AG08395 (cell line): ENCODE measurements around the gene FLT4.
"Not testable (repeated sequence)": the region's sequence is repeated elsewhere in the genome, so short reads cannot be mapped to it uniquely, and the experiment has no call there.

Source experiments
- DNase-seq: peaks from one replicate; pipeline ENCODE4 v3.0.0; 2012; ENCODE audit warnings: mixed read lengths, low spot score

FLT4 gene

DNA sequence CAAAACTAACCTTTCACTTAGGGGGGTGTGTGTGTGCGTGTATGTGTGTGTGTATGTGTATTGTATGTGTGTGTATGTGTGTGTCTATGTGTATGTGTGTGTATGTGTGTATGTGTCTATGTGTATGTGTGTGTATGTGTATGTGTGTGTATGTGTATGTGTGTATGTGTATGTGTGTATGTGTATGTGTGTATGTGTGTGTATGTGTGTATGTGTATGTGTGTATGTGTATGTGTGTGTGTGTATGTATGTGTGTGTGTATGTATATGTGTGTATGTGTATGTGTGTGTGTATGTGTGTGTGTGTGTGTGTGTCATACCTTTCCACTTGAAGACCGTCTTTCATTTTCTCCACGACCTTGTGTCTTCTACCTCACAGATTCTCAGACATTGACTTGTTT, 20.8 kb upstream of the FLT4 start:
- no peak for DNase-seq

DNA sequence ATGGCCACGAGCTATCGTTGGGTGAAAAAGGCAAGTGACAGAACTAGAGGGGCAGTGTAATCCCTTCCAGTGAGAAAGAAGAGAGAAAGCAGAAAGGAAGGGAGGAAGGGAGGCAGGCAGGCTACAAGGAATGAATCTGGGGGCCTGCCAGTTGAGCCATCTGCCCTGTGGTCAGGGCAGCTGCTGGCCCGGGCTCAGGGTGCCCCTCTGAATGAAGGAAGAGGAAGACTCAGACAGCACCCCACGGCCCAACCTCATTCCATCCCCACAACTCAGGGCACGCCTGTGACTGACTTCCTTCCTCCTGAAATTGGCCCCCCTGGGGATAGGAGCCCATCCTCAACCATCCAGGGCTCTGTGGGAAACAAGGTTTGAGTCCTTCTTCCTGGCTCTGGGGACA, 20.3 kb upstream of the FLT4 start:
- DNase-seq = no peak

DNA sequence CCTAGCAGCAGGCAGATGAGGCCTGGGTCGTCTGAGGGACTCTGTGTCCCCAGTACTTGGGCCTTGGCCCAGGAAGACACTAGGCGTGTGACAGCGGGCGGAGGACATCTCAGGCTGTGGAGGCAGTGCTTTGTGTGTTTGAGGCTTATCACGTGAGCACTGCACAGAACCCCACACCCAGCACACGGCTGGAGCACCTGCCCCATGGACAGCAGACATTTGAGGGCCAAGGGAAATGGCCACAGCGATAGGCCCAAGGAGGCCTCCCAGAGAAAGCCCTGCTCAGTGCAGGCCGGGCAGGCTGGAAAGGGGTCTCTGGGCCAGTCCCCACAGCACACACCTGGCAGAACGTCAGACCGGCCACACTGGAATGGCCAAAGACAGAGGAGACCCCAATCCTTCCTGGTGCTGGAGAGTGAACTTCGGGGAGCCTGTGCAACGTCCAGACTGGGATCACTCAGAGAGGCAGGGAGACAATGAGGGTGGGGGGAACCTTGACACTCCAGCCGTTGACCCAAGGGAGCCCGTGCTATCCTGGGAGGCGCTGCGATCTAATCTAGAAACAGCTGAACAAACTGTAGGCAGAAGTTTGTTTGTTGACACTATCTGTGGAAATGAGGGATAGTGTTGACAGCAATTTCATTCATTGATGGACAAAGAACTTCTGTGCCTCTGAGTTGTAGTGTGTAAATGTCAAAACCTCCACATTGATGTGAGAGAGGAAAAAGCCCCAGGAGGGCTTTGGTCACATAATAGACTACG, 19.6 kb upstream of the FLT4 start:
- DNase-seq = no peak

DNA sequence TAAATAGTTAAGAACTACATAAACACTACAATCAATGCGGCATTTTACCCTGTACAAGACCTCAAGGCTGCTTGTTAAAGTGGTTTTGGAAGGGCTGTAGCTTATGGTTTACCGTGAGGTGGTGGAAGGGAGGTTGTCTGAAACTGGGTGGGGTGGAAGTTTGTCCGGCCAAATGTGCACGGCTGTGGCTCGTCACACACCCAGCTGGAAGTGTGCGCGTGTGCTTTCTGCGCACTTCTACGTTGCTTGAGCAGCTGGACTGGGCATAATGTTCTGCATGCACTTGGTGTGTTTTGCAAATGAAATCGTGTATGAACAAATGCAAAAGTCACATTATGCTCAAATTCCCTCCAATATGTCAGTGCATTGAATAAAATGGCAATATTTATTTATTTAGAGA, 17.4 kb upstream of the FLT4 start:
- no peak for DNase-seq

DNA sequence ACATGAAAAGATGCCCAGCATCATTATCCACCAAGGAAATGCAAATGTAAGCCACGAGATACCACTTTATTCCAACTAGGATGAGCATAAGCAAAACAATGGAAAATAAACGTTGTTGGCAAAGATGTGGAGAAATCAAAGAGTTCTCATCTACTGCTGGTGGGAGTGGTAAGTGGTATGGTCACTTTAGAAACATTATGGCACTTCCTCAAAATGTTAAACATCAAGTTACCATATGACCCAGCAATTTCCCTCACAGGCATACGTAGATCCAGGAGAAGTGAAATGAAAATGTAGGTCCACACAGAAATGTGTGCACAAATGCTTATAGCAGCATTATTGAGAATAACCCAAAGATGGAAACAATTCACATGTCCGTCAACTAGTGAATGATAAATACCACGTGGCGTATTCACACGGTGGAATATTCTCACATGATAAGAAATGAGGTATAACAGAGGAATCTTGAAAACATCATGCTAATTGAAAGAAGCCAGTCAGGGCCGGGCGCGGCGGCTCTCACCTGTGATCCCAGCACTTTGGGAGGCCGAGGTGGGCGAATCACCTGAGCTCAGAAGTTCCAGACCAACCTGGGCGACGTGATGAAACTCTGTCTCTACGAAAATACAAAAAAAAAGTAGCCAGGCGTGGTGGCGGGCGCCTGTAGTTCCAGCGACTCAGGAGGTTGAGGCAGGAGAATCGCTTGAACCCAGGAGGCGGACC, 16.4 kb upstream of the FLT4 start:
- DNase-seq = no peak

DNA sequence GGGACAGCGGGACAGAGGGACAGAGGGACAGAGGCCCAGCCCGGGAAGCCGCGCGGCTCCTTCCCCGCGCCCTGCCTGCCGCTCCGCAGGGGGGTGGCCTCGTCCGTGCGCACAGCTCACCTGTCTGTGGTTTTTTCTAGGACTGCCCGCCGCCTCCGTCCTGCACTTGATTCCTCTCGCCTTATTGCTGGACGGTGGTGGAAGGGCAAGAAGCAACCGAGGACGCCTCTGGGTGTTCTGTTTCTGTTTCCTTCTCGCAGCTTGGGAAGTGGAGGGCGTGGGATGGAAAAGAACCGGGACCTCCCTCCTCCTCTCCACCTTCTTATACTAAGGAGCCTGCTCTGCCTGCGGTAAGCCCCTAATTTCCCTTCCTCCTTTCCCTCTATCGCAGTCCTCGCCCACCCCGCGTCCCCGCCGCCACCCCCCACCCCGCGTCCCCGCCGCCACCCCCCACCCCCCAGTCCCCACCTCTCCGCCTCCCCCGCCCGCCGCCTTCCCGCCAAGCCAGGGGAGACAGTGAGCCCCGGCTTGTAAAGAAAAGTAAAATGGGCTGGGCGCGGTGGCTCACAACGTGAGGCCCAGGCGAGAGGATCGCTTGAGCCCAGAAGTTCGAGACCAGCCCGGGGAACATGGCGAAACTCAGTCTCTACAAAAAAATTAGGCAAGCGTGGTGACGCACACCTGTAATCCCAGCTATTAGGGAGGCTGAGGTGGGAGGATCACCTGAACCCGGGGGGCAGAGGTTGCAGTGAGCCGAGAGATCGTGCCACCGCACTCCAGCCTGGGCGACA, 9.6 kb upstream of the FLT4 start:
- no peak for DNase-seq

DNA sequence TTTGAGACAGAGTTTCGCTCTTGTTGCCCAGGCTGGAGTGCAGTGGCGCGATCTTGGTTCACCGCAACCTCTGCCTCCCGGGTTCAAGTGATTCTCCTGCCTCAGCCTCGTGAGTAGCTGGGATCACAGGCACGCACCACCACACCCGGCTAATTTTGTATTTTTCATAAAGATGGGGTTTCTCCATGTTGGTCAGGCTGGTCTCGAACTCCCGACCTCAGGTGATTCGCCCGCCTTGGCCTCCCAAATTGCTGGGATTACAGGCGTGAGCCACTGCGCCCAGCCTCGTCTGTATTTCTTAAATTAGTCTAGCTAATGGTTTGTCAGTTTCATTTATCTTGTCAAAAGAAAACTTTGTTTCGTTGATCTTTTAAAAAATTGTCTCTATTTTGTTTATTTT, 5.8 kb upstream of the FLT4 start:
- not testable (repeated sequence) for DNase-seq

DNA sequence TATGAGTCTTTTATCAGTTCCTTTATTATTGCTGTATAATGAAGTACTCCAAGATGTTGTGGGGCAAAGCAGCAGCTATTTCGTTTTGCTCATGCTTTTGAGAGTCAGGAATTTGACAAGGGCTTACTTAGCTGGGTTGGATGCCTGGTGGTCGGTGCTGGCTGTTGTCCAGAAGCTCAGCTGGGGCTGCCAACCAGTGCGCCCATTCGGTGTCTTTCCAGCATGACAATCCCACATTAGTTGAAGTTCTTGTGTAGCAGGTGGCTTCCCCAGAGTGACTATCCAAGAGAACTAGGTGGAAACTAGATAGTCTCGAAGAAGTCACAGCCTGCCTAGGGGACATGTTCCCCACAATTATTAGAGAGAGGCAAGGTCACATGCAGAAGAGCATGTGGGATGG, 3.4 kb upstream of the FLT4 start:
- no peak for DNase-seq

DNA sequence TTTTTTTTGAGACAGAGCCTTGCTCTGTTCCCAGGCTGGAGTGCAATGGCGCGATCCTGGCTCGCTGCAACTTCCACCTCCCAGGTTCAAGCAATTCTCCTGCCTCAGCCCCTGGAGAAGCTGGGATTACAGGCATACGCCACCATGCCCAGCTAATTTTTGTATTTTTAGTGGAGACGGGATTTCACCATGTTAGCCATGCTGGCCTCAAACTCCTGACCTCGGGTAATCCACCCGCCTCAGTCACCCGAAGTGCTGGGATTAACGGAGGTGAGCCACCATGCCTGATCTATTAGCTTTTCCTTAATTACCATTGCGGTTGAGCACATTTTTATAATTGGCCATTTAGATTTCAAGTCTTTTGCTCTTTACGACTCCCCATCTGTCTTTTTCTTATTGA, 2.9 kb upstream of the FLT4 start:
- DNase-seq = no peak

DNA sequence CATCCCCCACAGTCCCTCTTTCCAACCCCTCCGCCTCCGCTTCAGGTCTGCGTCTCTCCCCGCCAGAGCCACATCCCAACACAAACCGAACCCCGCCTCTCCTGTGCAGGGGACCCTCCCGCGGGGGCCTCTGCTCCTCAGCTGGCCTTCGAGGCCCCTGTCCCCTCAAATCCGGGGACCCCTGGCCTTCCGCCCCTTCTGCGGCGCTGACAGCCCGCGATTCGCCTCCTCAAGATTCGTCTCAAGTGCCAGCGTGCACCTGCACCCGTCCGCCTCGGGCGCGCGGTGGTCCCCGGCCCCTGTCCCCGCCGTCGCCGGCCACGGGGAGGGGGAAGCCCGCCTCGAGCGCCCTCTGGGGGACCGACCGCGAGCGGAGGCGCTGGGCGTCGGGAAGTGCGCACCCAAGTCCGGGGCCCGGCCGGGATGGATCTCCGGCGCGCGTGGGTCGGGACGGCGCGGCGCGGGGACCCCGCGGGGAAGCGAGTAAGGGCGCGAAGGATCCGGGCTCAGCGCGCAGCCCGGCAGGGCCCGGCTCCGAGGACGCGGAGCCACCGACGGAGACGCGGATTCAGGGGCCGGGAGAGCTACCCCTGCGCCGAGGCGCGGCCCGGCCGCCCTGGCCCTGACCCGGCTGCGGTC, 623 bp downstream of the FLT4 start:
- DNase-seq = no peak

DNA sequence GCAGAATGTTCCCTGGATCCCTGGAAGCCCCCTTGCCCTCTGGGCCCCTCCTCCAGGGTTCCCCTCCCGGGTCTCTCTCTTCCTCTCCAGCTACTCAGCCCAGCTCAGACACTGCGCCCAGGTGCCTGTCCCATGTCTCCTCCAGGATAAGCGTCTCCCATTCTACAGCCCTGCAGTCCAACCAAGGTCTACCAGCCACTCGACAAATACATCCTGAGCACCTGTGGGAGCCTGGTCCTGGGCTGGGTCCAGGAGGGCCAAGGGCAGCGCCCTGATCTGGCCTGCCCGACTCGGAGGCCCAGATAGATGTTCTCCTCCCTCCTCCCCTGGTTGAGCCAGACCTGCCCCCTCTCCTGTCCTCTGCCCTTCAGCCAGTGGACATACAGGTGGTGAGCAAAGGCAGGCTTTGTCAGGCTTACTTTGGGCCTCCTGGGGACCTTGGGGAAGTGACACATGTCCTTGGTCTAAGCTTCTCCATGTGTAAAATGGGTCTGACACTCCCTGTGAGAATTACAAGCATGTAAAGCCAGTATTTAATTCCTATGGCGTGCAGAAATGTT, 1.4 kb downstream of the FLT4 start:
- no peak for DNase-seq

DNA sequence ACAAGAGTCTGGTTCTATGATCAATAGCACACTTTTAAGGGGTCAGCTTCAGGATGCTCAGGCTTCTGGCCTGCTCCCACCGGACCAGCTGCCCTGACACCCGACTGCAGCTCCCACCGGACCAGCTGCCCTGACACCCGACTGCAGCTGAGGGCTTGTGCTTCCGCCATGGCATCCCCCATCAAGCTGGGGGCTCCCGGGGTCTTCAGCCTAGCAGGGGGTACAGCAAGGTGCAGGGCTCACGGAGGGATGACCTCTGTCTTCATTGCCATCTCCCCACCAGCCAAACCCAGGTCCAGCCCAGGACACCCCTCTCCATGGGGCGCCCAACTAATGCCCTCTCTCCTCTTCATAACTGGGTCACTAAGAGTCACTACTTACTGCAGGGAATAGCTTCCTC, 1.9 kb downstream of the FLT4 start:
- no peak for DNase-seq

DNA sequence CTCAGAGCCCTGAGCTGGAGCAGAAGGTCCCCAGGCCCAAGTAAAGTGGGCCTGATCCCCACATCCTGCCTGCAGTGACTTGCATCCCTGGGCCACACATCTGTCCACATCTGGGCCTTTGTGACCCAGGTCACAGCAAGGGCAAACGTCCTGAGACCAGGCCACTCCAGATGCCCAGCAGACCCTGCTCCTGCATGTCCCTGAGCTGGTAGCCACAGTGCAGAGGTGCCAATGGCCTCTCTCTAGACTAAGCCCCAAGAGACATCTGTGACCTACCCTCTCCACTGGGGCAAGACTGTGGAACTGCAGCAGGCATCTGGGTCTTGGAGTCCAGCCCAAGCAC, 2.5 kb downstream of the FLT4 start:
- no peak for DNase-seq

DNA sequence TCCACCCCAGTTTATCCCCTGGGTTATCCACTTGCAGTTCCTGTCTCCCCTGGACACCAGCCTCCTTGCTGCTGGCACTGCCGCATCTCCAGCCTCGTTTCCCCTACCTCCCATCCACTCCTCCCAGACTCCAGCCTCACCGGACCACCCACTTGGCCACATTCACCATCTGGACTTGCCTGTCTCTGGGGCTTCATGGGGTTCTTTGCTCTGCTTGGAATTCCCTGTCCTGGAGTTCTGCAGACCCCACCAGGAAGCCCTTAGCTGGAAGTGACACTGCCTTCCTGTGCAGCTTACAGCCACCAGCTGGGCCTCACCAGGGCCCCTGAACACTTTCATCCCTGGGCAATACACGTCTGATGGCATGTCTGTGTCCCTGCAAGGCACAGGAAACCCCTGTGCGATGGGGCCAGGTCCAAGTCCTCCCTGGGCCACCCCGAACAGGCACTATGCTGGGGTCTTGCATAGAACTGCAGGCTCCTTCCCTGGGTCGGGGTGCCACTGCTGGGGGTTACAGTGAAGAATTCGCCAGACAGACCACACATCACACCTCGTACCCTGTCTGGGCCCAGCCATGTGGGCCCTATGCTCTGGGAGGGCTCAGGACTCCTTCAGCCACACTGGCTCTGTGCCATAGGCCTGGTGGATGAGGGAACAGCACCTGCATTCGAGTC, 3.0 kb downstream of the FLT4 start:
- no peak for DNase-seq

DNA sequence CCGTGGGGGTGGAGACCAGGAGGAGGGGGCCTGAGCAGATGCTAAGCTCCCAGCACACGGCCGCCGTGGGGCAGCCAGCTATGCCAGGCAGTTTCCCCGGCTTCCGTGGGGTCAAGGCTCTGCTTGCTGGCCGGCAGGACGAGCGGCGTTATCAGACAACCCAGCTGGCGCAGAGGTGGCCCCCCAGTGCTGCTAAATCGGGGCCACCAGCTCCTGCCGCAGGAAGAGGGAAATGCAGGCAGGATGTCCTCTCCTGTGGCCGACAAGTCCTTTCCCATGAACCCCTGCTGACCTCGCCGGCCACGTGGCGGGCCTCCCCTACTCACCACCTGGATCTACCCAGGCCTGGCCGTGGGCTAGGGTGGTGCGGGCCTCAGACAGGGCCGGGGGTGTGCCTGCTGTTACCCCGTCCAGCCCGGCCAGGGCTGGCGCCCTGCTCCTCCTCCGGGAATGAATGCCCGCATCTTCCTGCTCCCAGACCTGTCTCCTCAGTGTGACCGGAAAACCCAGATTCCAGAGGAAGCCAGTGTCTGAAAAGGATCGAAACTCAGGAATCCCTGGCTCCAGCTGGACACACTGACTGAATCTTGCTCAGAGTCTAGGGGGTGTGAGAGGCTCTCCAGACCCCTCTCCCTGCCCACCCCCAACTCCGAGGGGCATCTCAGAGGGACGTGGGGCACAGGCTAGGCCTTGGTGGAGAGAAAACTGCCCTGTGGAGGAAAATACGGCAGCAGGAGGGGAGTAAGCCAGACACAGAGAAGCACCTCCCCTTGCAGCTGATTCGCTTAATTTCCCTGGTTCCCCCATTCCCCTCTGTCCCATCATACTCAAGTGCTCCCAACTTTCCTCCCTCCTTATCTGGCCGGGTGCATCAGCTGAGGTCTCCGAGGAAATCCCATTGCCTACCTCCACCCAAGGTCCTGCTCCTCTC, 3.9 kb downstream of the FLT4 start:
- DNase-seq = no peak

DNA sequence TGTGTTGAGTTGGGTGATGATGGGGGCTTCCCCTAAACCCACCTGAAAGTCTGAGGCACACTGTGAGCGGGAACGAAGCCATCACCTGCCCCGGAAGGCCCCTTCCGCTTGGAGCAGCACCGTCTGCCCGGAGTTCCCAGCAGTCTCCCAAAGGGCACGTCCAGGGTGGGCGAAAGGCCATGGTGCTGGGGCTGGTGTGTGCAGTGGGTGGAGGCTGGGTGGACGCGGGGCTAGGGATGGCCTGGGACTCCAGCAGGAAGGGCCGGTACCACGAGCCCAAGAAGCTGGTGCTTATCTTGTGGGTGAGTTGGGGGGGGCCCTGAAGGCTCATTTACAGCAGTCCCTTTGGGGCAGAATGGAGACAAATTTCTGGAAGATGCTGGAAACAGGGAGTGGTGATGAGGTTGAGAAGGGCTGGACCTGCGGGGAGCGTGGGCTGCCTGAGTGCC, 4.6 kb downstream of the FLT4 start:
- no peak for DNase-seq

DNA sequence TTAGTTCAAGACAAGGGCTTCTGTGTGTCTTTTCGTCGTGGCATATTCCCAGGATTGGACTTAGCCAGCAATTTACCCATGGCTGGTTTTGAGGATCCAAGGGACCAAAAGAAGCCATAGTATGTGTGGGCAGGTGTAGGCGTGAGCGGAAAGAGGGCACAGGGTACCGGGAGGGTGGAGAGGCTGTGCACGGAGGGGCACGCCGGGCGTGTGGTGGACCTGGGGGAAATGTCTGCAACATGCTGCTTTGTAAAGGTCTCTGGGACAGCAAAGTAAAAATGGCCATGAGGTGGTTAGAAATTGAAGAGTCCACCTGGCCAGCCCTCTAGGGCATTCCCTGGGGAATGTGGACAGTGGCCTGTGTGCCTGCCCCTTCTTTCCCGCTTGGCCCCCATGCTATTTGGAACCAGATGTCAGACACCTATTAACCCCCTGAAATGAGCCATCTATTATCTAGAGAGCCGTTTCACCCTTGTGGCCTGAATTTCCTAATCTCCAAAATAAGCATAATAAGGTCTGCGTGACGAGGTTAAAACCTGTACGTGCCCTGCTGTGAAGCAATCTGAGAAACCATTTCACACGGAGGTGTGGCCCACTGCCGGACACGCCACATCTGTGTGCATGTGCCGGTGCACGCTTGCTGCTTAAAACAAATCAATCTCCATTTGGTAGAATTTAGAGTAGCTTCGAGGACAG, 5.1 kb downstream of the FLT4 start:
- no peak for DNase-seq

DNA sequence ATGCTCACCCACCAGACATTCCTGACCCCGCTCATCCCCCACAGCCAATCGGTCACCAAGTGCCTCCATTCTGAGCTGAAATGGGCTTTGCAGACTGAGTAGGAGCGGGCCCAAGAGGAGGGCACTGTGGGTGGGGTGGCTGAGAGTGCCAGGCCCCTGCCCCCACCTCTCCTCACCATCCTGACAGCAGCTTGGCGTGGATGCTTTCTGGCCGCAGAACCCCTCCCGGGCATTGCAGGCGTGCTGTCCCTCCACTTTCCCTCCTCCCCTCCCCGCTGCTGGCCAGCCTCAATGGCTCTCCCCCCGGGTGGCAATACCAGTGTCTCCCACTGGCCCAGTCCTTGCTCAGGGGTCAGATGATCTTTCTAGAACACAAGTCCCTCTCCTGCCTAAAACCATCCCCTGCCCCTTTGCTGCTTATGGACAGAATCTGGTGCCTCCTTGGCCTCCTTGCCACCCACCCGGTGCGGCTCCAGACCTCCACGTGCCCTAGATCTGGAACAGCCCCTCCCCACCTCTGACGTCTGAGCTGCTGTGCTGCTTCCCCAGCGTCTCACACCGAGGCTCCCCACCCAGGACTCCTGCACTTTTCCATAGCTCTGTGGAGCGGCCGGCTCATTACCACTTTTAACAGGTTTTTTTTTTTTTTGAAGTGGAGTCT, 6.1 kb downstream of the FLT4 start:
- no peak for DNase-seq

DNA sequence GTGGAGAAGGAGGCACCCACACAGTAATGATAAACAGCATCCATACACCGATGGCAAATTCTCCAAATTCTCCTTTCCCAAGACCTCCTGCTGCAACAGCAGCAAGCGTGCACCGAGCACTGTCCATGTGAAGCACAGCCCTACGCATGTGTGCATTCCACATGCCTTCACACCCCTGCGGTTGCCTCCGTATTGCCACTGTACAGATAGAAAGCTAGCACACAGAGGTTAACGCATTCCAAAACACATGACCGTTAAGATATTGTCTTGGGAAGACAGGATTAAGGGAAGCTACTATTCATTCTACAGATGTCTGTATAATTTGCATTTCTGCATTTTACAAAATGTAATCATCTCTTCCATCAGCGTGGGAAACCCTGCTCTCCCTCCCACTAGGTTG, 6.6 kb downstream of the FLT4 start:
- DNase-seq = no peak
